ENCODE measurements around the gene PTPN2. TPM values are rescaled to one million over a fixed set of nuclear protein-coding genes. Genes with fewer than 3 reads are reported as not detected.

The PTPN2 gene
- total RNA-seq, 4 donors from 2014 or later, result 33.7 to 60.5 (median 38.0) TPM

GRCh38 chr18:12851716-12852115, 32.3 kb downstream of the PTPN2 start:
- TF ChIP-seq CTCF (IDR thresholded peaks at IDR 0.05; ENCODE audit: low read depth), result no peak

GRCh38 chr18:12849548-12849947, 34.5 kb downstream of the PTPN2 start:
- TF ChIP-seq CTCF (IDR thresholded peaks at IDR 0.05; ENCODE audit: low read depth), result no peak

GRCh38 chr18:12848405-12848804, 35.6 kb downstream of the PTPN2 start:
- TF ChIP-seq CTCF (IDR thresholded peaks at IDR 0.05; ENCODE audit: low read depth), result no peak

GRCh38 chr18:12844391-12844790, 39.6 kb downstream of the PTPN2 start:
- TF ChIP-seq CTCF (IDR thresholded peaks at IDR 0.05; ENCODE audit: low read depth), result no peak

- no peak for TF ChIP-seq CTCF (IDR thresholded peaks at IDR 0.05; ENCODE audit: low read depth)
Measured at GRCh38 chr18:12843420-12844350, 40.4 kb downstream of the PTPN2 start.

- no peak for TF ChIP-seq CTCF (IDR thresholded peaks at IDR 0.05; ENCODE audit: low read depth)
Measured at GRCh38 chr18:12842459-12843380, 41.3 kb downstream of the PTPN2 start.

- TF ChIP-seq CTCF (IDR thresholded peaks at IDR 0.05; ENCODE audit: low read depth), result no peak
Measured at GRCh38 chr18:12841070-12841469, 43.0 kb downstream of the PTPN2 start.

All from subcutaneous adipose tissue (tissue), 4 donors.